Liver (tissue), 9 donors: ENCODE data around the gene FRAT1. TPM values are rescaled to one million over a fixed set of nuclear protein-coding genes. Genes with fewer than 3 reads are reported as not detected.
A peak's percentile ranks its signal among the peaks of the same experiment; 100 is the strongest.

Experiments
- DNase-seq: peaks from one replicate; pipeline ENCODE4 v3.0.0-alpha.2; 2017; ENCODE audit warnings: low spot score
- H3K27ac ChIP-seq, 2 donors: one replicate each; pipeline ENCODE4 v1.7.0; 2013; ENCODE audit warnings: inconsistent platforms in 2 of 2, low read length in 2 of 2, control low read depth in 1 of 2, low read depth in 1 of 2, mild to moderate bottlenecking in 1 of 2
- H3K27me3 ChIP-seq, 4 donors: one replicate each; pipeline versions ENCODE4 v1.6.1 to v1.7.0; 2013; ENCODE audit warnings: low read length in 3 of 4, inconsistent platforms in 1 of 4, mild to moderate bottlenecking in 1 of 4, moderate library complexity in 1 of 4; ENCODE audit not compliant: control insufficient read depth in 4 of 4, insufficient read depth in 4 of 4
- H3K36me3 ChIP-seq, 4 donors: one replicate each; pipeline versions ENCODE4 v1.6.1 to v1.7.0; 2013; ENCODE audit warnings: low read length in 3 of 4, mild to moderate bottlenecking in 3 of 4, low read depth in 1 of 4, moderate library complexity in 1 of 4; ENCODE audit not compliant: control insufficient read depth in 4 of 4, insufficient read depth in 3 of 4
- H3K4me1 ChIP-seq, 4 donors: one replicate each; pipeline versions ENCODE4 v1.6.1 to v1.7.0; 2013; ENCODE audit warnings: low read length in 3 of 4, mild to moderate bottlenecking in 3 of 4, moderate library complexity in 1 of 4; ENCODE audit not compliant: control insufficient read depth in 4 of 4, insufficient read depth in 4 of 4
- H3K4me3 ChIP-seq, 3 donors: one replicate each; pipeline versions ENCODE4 v1.6.1 to v1.7.0; 2013; ENCODE audit warnings: low read length in 3 of 3, control low read depth in 1 of 3, low read depth in 1 of 3, mild to moderate bottlenecking in 1 of 3
- H3K9ac ChIP-seq, 2 donors: one replicate each; pipeline ENCODE4 v1.7.0; 2013; ENCODE audit warnings: low read length in 2 of 2, mild to moderate bottlenecking in 2 of 2, moderate library complexity in 2 of 2, control low read depth in 1 of 2, low read depth in 1 of 2
- H3K9me3 ChIP-seq, 4 donors: one replicate each; pipeline versions ENCODE4 v1.6.1 to v1.7.0; 2013; ENCODE audit warnings: low read length in 3 of 4; ENCODE audit not compliant: control insufficient read depth in 4 of 4
- ATF3 ChIP-seq: IDR thresholded peaks from 2 replicates; pipeline ENCODE4 v1.6.1; 2016; ENCODE audit warnings: antibody characterized with exemption
- CTCF ChIP-seq: fragments of 150-350 bp; IDR thresholded peaks from 2 replicates; pipeline ENCODE4 v1.5.1; 2017; ENCODE audit warnings: improper control_type of control experiment, low read depth, low read length; ENCODE audit not compliant: missing input control
- EGR1 ChIP-seq, 2 donors: IDR thresholded peaks; 2 replicates each; pipeline ENCODE4 v1.6.1; 2016 to 2018; ENCODE audit warnings: antibody characterized with exemption in 2 of 2, low read depth in 2 of 2
- FOXA1 ChIP-seq: IDR thresholded peaks from 2 replicates; pipeline ENCODE4 v1.6.1; 2016; ENCODE audit warnings: antibody characterized with exemption
- FOXA2 ChIP-seq: IDR thresholded peaks from 2 replicates; pipeline ENCODE4 v1.6.1; 2016; ENCODE audit warnings: antibody characterized with exemption
- GABPA ChIP-seq, 2 donors: IDR thresholded peaks in 1 of 2; conservative IDR thresholded peaks in 1 of 2; 2 replicates each; pipeline ENCODE4 v1.6.1; 2016; ENCODE audit warnings: antibody characterized with exemption in 2 of 2, mild to moderate bottlenecking in 1 of 2, moderate library complexity in 1 of 2
- HNF4A ChIP-seq, 2 donors: conservative IDR thresholded peaks; 2 replicates each; pipeline ENCODE4 v1.6.1; 2016; ENCODE audit warnings: antibody characterized with exemption in 2 of 2, mild to moderate bottlenecking in 2 of 2
- HNF4G ChIP-seq: IDR thresholded peaks from 2 replicates; pipeline ENCODE4 v1.6.1; 2016; ENCODE audit warnings: antibody characterized with exemption
- JUND ChIP-seq, 2 donors: IDR thresholded peaks; 2 replicates each; pipeline ENCODE4 v1.6.1; 2016; ENCODE audit warnings: antibody characterized with exemption in 2 of 2
- MAX ChIP-seq: IDR thresholded peaks from 2 replicates; pipeline ENCODE4 v1.6.1; 2016; ENCODE audit warnings: antibody characterized with exemption
- NR2F2 ChIP-seq: IDR thresholded peaks from 2 replicates; pipeline ENCODE4 v1.6.1; 2016; ENCODE audit warnings: antibody characterized with exemption
- RAD21 ChIP-seq, 2 donors: IDR thresholded peaks; 2 replicates each; pipeline ENCODE4 v1.6.1; 2016; ENCODE audit warnings: antibody characterized with exemption in 2 of 2, mild to moderate bottlenecking in 2 of 2
- RXRA ChIP-seq, 2 donors: IDR thresholded peaks; 2 replicates each; pipeline ENCODE4 v1.6.1; 2017 to 2018; ENCODE audit warnings: antibody characterized with exemption in 2 of 2, mild to moderate bottlenecking in 1 of 2
- SP1 ChIP-seq: IDR thresholded peaks from 2 replicates; pipeline ENCODE4 v1.6.1; 2018; ENCODE audit warnings: antibody characterized with exemption, mild to moderate bottlenecking
- TAF1 ChIP-seq: conservative IDR thresholded peaks from 2 replicates; pipeline ENCODE4 v1.6.1; 2016; ENCODE audit warnings: antibody characterized with exemption, mild to moderate bottlenecking
- YY1 ChIP-seq: IDR thresholded peaks from 2 replicates; pipeline ENCODE4 v1.6.1; 2016; ENCODE audit warnings: antibody characterized with exemption, mild to moderate bottlenecking
- WGBS: extraction: QIAGEN DNeasy Blood & Tissue Kit; methylation state at CpG from one replicate; pipeline ENCODE4 v1.1.7; 2013; 5-methylcytosine and 5-hydroxymethylcytosine counted together
- polyA plus RNA-seq, 2 donors: library from polyadenylated mRNA; stranded (reverse) in 1 of 2; unstranded in 1 of 2; fragments of 200-250 nt in 1 of 2; fragments of >200 nt in 1 of 2; fragmentation: Nextera tagmentation in 1 of 2; extraction: Ambion mirVana in 1 of 2; gene quantifications; one replicate each; pipeline versions ENCODE4 v1.2.1 to v1.2.3, GENCODE V29; 2013 to 2015
- total RNA-seq, 2 donors: library from RNA; depleted of rRNA; stranded (reverse); fragments of >200 nt; gene quantifications; one replicate each; pipeline ENCODE4 v1.2.3, GENCODE V29; 2014
- TF ChIP-seq, protein P1 (sequence below): IDR thresholded peaks from 2 replicates; pipeline ENCODE4 v1.6.1; 2016; ENCODE audit warnings: antibody characterized with exemption, mild to moderate bottlenecking
- TF ChIP-seq, protein P2 (sequence below): IDR thresholded peaks from 2 replicates; pipeline ENCODE4 v1.6.1; 2016; ENCODE audit warnings: antibody characterized with exemption
- donor health status: healthy.
- donor health status: healthy.
- donor health status: healthy.
- donor health status: healthy.
- donor health status: healthy.

FRAT1 gene
- total and polyA plus RNA-seq, 4 donors = 4.3 to 7.4 (median 5.2) TPM

DNA sequence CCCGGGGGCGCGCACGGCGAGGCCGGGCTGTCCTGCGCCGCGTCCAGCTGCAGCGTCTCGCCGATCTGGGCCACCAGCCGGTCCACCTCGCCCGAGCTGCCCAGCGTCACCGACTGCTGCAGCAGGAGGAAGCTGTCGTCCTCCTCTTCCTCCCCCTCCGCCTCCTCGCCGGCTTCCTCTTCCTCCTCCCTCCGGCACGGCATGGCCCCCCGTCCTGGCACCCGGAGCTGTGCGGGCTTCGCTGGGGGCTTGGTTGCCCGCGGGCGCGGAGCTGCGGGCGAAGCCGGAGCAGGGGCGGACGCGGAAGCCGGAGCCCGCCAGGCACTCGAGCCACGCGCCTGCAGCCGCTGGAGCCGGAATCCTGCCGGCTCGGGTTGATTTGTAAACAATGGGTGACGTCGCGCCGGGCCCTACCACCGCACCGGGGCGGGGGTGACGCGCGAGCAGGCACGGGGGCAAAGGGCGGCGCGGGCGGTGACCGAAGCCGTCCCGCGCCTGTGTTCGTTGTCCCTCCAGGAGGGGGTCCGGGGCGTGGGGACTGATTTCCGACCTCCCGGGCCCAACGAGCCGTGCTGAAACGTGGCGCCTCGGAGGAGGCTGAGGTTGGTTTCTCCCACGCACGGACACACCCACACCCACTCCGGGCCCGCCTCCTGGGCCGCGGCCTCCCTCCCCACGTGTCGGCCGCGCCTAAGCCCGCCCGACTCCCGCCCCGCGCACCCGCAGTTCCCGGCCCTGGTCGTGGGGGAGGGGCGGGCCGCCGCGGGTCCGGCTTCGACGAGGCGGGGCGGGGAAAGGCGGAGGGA, 15.5 kb downstream of the FRAT1 start, which contains the start of gene FRAT2:
Gene FRAT2, minus strand, starts transcription at position 360 of the 806 bp plus-strand sequence. Its CDS starts 157 bp downstream, at position 203.
- Histone ChIP-seq H3K27ac (peak within 1 kb of the TSS; percentile 90 to 95), H3K36me3 (no peaks in the 10 kb centered on the region), H3K4me3 (peak within 1 kb of the TSS; percentile 78 to 88 (median 84)), H3K27me3 (no peaks in the 10 kb centered on the region), H3K4me1 (peaks cover 5 to 24% (median 17%) of the 10 kb centered on the region in 4 donors), H3K9ac (peak within 1 kb of the TSS; percentile 79 to 98), H3K9me3 (no peaks in the 10 kb centered on the region)
- under 1% methylated on average over 103 of the region's 103 CpGs for WGBS
- peak; percentile 60 to 65 for TF ChIP-seq HNF4A (conservative IDR thresholded peaks at IDR 0.05)
- TF ChIP-seq YY1 = no peak
- TF ChIP-seq EGR1 (IDR thresholded peaks at IDR 0.05; ENCODE audit: low read depth in 2 of 2) = peak; percentile 54 to 57
- peak; percentile 68 for TF ChIP-seq SP1
- TF ChIP-seq RAD21 (IDR thresholded peaks at IDR 0.05) = peak in 1 of 2 donors; percentile 6
- no peak for TF ChIP-seq JUND (IDR thresholded peaks at IDR 0.05)
- TF ChIP-seq FOXA2 = peak; percentile 53
- TF ChIP-seq ATF3 = no peak
- TF ChIP-seq CTCF = no peak
- TF ChIP-seq FOXA1 = no peak
- TF ChIP-seq HNF4G = no peak
- TF ChIP-seq, protein P1, sequence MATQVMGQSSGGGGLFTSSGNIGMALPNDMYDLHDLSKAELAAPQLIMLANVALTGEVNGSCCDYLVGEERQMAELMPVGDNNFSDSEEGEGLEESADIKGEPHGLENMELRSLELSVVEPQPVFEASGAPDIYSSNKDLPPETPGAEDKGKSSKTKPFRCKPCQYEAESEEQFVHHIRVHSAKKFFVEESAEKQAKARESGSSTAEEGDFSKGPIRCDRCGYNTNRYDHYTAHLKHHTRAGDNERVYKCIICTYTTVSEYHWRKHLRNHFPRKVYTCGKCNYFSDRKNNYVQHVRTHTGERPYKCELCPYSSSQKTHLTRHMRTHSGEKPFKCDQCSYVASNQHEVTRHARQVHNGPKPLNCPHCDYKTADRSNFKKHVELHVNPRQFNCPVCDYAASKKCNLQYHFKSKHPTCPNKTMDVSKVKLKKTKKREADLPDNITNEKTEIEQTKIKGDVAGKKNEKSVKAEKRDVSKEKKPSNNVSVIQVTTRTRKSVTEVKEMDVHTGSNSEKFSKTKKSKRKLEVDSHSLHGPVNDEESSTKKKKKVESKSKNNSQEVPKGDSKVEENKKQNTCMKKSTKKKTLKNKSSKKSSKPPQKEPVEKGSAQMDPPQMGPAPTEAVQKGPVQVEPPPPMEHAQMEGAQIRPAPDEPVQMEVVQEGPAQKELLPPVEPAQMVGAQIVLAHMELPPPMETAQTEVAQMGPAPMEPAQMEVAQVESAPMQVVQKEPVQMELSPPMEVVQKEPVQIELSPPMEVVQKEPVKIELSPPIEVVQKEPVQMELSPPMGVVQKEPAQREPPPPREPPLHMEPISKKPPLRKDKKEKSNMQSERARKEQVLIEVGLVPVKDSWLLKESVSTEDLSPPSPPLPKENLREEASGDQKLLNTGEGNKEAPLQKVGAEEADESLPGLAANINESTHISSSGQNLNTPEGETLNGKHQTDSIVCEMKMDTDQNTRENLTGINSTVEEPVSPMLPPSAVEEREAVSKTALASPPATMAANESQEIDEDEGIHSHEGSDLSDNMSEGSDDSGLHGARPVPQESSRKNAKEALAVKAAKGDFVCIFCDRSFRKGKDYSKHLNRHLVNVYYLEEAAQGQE = no peak
- no peak for TF ChIP-seq TAF1
- no peak for TF ChIP-seq GABPA (IDR thresholded peaks at IDR 0.05 in 1 of 2, conservative IDR thresholded peaks at IDR 0.05 in 1 of 2)
- no peak for TF ChIP-seq MAX
- TF ChIP-seq NR2F2 = no peak
- peak in 1 of 2 donors; percentile 30 for TF ChIP-seq RXRA (IDR thresholded peaks at IDR 0.05)
- TF ChIP-seq, protein P2, sequence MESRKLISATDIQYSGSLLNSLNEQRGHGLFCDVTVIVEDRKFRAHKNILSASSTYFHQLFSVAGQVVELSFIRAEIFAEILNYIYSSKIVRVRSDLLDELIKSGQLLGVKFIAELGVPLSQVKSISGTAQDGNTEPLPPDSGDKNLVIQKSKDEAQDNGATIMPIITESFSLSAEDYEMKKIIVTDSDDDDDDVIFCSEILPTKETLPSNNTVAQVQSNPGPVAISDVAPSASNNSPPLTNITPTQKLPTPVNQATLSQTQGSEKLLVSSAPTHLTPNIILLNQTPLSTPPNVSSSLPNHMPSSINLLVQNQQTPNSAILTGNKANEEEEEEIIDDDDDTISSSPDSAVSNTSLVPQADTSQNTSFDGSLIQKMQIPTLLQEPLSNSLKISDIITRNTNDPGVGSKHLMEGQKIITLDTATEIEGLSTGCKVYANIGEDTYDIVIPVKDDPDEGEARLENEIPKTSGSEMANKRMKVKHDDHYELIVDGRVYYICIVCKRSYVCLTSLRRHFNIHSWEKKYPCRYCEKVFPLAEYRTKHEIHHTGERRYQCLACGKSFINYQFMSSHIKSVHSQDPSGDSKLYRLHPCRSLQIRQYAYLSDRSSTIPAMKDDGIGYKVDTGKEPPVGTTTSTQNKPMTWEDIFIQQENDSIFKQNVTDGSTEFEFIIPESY = no peak
- DNase-seq = peak; percentile 93
